Prostate gland (tissue), 2 donors: ENCODE measurements around the gene INO80C.

ENCODE experiments used
- POLR2A ChIP-seq: fragments of 450-650 bp; IDR thresholded peaks from one replicate; pipeline ENCODE4 v1.6.1; 2016; ENCODE audit warnings: antibody characterized with exemption, mild to moderate bottlenecking
- TF ChIP-seq, protein P1 (sequence below), 4 experiments: fragments of 200-600 bp in 2 of 4; fragments of 450-650 bp in 2 of 4; sonication (generic) in 2 of 4; IDR thresholded peaks; 1 replicate in 3 of 4; 2 replicates in 1 of 4; pipeline ENCODE4 v1.5.1; 2016 to 2019; ENCODE audit warnings: antibody characterized with exemption in 4 of 4, mild to moderate bottlenecking in 2 of 4, moderate library complexity in 2 of 4

DNA sequence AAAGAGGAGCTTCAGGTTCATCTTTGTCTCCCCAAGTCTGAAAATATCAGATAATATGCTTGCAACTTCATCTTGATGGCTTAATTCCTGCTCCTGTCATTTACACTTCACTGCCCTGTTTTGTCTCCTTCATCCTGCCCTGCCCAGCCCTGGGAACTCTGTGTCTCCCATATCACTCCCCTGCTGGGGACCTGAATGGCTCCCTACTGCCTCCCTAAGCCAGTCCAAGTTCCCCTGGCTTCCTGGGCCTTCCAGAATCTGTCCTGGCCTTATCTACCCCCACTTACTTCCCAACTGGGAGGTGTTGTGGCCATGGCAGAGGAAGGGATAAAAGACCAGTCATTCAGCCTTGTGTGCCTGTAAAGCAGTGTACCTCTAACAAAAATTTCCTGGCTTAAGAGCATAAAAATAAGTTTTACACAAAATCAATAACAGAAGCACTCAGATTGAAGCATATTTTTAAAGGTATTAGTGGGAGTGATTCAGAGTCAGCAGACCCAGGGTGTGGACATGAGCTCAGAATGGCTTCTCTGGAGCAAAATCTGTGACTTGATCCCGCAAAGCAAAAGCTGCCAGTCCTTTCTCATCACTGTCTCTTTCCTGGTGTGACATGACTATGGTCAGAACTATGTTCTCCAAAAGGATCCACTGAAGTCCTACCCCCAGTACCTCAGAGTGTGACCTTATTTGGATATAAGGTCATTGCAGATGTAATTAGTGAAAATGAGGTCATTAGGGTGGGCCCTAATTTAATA lies 59.1 kb downstream of the INO80C start:
- TF ChIP-seq, protein P1, sequence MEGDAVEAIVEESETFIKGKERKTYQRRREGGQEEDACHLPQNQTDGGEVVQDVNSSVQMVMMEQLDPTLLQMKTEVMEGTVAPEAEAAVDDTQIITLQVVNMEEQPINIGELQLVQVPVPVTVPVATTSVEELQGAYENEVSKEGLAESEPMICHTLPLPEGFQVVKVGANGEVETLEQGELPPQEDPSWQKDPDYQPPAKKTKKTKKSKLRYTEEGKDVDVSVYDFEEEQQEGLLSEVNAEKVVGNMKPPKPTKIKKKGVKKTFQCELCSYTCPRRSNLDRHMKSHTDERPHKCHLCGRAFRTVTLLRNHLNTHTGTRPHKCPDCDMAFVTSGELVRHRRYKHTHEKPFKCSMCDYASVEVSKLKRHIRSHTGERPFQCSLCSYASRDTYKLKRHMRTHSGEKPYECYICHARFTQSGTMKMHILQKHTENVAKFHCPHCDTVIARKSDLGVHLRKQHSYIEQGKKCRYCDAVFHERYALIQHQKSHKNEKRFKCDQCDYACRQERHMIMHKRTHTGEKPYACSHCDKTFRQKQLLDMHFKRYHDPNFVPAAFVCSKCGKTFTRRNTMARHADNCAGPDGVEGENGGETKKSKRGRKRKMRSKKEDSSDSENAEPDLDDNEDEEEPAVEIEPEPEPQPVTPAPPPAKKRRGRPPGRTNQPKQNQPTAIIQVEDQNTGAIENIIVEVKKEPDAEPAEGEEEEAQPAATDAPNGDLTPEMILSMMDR (IDR thresholded peaks at IDR 0.05): no peak
- no peak for TF ChIP-seq POLR2A
